Caki2 (cell line): ENCODE results near the gene DCHS1. TPM values are rescaled to one million over a fixed set of nuclear protein-coding genes. Genes with fewer than 3 reads are reported as not detected.

ENCODE experiments used
- DNase-seq: peaks from one replicate; pipeline ENCODE4 v3.0.0-alpha.2; 2015; ENCODE audit warnings: low read depth
- in situ Hi-C: cut with HindIII; loops from 2 replicates; pipeline ENCODE4 v1.10.0; 2016; ENCODE audit warnings: low sequenced_read_pairs, low pct_unique_long_range_greater_than_20kb, mixed read lengths
- total RNA-seq: library from RNA; depleted of rRNA; stranded (reverse); fragments of >200 nt; shearing (Covaris generic); gene quantifications from 2 replicates; pipeline ENCODE4 v1.2.3, GENCODE V29; 2014; ENCODE audit warnings: low replicate concordance

Gene DCHS1
- total RNA-seq, 1 experiment from 2014 or later, result 0.03 TPM

DNA sequence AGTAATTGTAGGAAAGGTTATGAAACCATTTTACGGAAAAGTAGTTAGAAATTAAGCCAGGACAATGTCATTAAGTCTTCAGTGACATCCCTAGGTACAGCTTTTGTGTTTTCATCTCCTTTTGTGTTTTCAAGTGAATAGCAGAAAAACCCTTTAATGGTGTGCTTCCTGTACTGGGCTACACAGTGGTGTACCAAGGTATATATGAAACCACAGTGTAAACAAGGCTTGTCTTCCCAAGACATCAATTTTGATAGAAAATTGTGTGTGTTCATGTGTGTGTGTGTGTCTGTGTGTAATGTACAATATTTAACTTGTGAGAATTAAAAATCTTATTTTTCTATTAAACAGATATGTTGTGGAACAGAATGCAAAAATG is 18.6 kb upstream of the DCHS1 start:
- DNase-seq, result no peak
- in situ Hi-C loops, result no loop called here

DNA sequence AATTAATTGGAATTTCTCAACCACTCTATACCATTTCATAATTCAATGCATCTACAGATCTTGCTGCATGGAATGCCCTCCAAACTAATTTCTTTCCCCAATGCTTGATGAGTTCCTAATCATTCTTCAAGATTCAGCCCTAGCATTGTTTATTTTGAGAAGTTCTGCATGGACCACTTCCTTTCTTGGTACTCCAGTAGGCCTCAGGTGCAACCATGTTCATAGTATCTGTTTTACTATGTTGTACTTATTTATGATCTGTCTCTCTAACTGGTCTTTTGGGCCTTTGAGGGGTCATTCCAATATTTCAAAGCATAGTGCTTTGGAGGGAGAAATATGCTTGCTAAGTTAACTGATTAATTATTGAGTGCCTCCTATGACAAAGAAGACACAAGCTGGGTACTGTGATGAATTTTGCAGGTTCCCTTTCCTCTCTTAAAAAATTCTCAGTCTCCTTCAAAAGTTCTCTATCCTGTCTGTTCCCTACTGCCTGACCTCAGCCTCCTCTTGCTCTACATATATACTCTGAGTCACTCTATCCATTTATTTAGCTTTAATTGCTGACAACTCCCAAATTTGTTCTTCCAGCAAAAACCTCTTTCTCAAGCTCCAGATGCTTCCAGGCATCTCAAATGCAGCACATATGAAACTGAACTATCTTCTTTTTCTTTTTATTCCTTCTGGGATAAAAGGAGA is 18.1 kb upstream of the DCHS1 start:
- DNase-seq, result no peak
- in situ Hi-C loops, result no loop called here

DNA sequence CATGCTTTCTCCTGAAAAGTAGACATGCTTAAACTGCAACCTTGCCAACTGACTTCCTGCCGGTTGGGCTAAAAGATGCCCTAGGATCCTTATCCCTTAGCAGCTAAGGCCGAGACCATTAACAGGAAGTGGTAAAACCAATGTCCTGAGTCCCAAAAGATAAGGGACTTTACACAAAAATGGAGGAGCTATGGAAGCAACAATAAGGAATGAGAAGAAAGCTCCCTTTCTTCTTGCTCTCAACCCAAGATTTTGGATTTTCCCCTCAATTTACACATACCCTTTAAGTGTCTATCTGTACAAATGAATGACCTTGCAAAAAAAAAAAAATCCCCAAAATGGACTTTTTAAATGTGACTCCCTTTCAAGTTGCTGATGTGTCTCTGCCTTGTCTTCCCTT is 16.4 kb upstream of the DCHS1 start:
- in situ Hi-C loops, result no loop called here
- DNase-seq, result no peak

DNA sequence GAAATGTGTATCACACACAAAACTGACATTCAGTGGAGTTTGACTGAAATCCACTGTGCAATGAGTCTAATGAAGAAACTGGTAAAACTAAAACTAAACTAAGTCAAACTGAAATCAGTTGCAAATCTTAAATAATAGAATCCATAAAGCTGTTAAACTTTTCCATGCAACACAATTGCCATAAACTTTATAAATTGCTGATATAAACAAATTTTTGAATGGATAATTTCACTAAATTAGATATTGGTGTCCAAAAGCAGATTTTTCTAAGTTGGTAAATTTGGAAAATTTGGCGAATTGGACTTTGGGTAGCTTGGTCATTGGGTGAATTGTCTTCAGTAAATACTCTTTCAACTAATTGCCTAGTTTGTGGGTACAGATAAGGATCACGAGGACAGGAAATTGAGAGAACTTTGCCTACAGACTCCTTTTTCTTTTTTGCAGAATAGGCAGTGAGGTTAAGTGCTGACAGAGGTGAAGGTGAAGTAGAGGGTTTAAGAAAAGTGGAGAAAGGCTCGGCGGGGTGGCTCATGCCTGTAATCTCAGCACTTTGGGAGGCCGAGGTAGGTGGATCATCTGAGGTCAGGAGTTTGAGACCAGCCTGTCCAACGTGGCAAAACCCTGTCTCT is 14.7 kb upstream of the DCHS1 start:
- in situ Hi-C loops, result no loop called here
- DNase-seq, result no peak

DNA sequence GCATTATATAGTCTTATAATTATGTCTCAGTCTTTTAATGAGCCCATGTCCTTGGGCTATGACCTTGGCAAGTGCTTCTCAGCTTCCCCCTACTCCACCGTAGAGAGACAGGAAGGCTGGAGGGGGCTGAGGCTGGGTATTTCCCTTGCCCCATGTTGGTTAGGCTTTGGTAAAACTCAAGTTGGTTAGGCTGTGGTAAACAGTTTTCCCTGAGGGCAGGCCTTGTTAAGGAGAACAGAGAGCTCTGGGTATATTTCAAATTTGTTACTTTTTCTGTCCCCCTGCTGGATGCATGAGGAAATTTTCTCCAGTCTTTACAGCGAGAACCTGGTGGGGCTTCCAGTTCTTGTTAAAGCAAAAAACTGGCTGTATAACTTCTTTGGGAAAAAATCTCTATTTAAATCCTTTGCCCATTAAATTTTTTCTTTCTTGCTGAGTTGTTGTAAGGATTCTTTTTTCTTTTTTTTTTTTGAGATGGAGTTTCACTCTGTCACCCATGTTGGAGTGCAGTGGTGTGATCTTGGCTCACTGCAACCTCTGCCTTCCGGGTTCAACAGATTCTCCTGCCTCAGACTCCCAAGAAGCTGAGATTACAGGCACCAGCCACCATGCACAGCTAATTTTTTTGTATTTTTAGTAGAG is 12.2 kb upstream of the DCHS1 start:
- in situ Hi-C loops, result no loop called here
- no peak for DNase-seq

DNA sequence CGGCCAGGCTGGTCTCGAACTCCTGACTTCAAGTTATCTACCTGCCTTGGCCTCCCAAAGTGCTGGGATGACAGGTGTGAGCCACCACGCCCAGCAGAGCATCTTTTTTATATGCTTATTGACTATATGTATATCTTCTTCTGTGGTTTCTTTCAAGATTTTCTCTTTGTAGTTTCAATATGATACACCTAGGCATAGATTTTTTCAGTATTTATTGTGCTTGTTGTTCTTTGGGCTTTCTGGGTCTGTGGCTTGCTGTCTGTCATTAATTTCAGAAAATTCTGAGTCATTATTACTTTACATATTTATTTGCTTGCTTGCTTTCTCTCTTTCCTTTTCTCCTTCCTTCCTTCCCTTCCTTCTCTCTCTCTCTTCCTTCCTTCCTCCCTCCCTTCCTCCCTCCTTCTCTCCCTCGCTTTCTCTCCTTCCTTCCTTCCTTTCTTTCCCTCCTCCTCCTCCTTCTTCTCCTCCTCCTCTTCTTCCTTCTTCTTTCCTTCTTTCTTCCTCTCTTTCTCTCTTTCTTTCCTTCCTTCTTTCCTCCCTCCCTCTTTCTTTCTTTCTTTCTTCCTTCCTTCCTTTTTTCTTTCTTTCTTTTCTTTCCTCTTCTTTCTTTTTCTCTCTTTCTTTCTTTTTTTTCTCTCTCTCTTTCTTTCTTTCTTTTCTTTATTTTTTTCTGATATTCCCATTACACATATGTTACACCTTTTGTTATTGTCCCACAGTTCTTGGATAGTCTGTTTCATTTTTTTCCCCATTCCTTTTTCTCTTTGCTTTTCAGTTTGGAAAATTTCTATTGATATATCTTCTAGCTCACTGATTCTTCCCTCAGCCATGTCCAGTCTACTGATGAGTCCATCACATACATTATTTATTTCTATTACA is 10.9 kb upstream of the DCHS1 start:
- in situ Hi-C loops, result no loop called here
- DNase-seq, result no peak

DNA sequence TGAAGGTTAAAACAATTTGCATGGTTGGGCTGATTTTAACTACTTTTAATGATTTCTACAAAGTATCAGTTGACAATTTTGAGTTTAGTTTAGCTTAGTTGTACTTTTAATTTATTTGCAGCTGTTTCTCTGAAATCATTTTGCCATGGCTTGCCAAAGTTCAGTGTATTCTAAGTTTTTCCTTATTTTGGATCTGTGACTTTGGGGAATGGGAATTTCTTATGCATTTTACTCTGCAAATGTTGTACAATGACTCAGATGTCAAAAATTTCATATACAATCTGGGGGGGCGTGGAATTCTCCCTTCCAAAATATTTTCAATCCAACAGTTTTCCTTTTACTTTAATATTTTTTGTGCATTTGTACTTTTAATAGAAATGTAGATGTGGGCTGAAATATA is 8.9 kb upstream of the DCHS1 start:
- no peak for DNase-seq
- in situ Hi-C loops, result no loop called here

DNA sequence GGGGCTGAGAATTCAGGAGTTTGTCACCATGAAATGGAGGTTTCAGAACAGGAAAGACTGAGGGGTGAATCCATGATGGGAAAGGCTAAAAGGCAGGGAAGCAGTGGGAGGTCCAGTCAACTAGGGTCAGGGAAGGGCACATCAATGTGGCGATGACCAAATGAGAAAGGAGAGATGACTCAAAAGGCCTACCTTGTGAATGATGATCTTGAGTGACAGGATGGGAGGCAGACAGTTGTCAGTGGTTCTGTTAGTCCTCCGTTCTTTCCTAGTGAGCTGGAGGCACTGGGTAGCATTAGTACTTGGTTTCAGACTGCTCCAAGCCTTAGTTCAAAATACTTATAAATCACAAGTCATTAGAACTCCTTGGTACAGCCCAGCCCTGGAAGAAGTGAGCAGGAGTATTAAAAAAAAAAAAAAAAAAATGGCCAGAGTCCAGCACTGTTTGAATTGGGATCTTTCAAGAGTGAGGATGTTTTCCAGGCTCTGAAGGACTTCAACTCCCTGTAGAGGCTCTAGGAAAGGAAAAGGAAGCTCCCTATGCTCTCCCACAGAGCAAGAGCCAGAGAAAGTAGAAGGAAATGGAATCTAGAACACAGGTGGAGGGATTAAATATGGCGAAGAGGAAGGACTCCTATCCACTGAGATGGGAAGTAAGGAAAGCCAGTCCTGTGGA is 8.3 kb upstream of the DCHS1 start:
- in situ Hi-C loops, result no loop called here
- no peak for DNase-seq

DNA sequence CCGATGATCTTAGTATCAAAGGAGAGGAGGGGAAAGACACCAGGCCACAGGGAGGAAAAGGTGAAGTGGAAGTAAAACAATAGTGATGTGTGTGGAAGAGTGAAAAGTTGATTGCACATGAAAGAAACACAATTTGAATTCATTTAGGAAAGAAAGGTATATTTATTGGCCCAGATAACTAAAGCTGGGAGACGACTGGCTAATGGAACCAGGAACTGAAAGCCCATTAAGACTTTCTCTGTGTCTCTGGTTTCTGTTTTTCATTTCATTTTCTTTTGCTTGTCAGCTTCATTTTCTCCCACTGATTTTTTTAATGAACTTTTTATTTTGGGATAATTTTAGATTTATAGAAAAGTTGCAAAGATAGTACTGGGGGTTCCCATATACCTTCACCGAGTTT is 5.1 kb upstream of the DCHS1 start:
- in situ Hi-C loops, result no loop called here
- no peak for DNase-seq

DNA sequence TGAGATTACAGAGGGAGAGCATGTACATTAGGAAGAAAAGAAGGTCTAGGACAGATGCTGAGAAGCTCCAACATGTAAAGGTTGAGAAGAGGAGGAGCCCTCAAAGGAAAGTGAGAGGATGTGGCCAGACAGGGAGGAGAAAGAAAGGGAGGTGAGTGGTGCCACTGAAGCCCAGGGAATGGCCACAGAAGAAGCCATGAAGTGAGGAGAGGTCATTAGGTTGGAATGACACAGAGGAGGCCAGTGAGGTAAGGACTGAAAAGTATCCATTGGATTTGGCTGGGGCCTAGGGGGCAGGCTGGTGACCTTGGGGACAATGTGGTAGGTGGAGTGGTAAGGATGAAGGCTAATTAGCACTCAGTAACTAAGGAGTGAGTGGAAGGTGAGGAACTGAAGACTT is 3.0 kb upstream of the DCHS1 start:
- in situ Hi-C loops, result no loop called here
- no peak for DNase-seq

DNA sequence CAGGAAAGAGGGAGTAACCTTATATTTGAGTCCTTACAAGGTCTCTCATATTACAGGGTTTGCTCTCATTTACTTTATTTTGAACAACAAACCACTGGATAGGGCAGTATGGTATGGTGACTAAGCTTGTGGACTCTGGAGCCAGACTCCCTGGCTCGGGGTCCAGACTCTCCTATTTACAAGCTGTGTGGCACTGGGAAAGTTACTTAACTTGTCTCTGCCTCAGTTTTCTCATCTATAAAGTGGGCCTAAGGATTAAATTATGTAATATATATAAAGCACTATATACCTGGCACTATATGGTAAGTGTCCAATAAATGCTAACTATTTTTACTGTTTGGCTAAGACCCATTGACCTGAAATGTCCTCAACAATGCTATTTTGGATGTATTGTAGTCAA is 1.7 kb upstream of the DCHS1 start:
- no peak for DNase-seq

DNA sequence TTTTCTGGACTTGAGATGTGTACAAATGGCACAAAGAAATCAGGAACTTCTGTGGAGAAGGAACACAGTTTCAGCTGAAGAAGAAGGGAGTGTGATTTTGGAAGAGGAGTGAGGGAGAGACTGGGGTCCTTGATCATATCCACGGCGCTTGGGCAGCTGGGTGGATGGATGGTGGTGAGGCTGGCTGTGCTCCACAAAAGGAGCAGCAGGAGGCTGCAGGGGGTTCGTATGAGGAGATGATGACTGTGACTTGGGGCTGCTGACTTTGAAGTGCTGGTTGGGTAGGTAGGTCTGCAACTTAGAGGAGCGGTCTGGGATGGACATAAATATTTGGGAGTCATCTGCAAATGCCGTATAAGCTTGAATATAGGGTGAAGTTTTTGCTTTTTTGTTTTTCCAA is 1.3 kb upstream of the DCHS1 start:
- DNase-seq, result no peak
- in situ Hi-C loops, result no loop called here

More for the DNA sequence above, 1.7 kb upstream of the DCHS1 start:
- in situ Hi-C loops, result no loop called here

DNA sequence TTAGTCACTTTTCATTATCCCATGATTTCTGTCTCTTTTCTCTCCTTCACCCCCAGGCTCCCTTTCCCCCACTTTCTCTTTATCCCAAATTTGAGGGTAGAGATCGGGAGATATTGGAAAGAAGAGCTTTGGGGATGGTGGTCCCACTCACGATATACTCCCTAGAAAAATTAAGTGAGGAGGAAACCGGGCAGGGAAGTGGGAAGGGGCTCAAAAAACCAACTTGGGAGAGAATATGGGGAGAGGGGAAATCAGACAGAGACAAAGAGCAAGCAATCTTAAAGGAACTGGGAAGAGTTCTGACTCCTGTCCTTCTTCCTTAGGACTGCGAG is 941 bp upstream of the DCHS1 start:
- in situ Hi-C loops, result no loop called here
- DNase-seq, result no peak

DNA sequence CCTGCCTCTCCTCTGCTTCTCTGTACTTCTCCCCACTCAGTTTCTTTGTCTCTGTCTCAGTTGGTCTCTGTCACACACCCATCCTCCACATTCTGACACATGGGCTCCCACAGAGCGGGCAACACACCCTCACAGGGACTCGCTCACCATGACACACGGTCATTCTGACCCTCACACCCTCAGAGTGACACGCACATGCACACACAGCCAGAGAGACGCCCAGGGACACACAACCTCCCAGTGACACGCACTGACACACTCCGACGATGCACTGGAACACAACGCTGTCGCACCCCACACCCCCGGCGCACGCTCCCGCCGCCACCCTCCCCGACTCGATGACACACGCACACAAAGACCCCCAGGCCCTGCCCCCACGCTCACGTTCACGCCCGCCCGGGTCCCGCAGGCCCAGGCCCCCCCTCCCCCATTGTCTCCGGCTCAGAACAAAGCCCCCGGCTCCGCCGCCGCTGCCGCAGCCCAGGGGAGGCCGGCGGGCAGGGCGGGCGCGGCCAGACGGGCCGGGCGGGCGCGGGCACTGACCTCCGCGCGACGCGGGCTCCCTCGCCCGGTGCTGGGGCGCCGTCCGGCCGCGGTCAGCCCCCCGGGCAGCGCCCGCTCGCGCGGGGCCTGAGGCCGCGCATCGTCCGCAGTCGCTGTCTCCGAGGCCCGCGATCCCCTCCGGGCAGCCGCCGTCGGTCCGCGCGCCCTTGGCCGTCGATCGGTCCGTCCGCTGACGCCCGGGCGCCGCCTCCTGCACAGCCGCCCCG is 404 bp downstream of the DCHS1 start:
- in situ Hi-C loops, result no loop called here
- no peak for DNase-seq

DNA sequence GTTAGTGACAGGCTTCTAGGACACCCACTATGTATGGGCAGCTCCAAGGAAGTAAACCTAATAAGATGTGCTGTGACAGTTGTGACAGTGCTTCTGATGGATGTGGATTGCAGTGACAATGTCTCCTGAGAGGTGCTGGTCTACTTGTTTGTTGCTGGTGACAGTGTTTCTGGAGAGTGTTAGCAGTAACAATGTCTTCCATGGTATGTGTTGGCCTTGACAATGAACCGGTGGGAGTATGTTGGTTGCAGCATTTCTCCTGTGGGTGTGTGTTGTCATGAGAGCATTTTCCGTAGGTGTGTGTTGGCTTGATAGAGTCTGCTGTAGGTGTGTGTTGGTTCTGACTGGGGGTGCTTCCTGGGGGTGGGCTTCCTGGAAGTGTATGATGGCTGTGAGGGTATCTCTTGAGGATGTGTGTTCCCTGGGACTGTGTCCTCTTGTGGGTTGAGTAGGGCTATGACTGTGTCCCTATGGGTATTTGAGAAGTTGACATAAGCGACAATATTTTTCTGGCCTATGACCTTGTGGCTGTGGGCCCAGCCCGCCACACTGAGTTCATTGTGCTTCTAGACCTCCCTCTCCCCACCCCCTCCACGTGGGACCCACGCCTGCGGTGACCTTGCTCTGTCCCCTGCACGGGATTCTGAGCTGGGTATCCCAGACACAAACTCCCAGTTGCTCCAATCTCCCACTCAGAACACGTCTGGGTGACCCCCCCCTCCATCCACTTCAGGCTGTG is 1.2 kb downstream of the DCHS1 start:
- in situ Hi-C loops, result no loop called here

DNA sequence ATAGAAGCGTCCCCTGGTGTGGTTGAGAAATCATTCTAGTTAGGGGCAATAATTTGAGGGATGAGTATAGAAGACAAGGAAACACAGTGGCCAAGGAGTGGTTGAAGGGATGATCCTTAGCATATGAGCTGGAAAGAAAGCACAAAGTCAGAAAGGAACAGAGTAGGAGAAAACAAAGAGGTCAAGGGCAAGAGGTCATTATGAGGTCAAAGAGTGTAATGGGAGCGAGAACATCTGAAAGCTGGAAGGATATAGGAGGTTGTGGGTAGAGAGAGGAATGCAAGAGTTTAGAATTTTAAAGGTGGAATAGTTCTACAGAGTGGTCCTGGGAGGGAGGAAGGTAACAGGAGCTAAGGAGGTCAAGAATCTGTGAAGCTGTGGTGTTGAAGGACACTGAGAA is 2.0 kb downstream of the DCHS1 start:
- in situ Hi-C loops, result no loop called here
- DNase-seq, result no peak

More for the DNA sequence above, 1.2 kb downstream of the DCHS1 start:
- DNase-seq, result no peak

DNA sequence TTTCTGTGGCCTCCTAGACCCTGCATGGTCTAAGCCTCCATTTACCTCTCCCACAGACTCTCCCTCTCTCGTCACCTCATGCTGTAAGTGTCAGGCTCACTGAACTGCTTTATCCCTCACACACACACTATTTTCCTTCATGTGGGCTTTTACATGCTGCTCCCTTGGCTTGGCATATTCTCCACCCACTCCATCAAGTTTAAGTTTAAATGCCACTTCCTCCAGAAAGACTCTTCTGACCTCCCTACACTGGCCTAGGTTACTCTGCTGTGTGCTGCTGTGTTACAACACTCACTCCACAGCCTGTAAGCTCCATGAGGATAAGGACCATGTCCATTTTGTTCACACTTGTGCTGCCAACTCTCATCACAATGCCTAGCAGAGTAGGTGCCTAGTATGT is 2.5 kb downstream of the DCHS1 start:
- in situ Hi-C loops, result no loop called here
- no peak for DNase-seq
